Measurements from ENCODE around the gene LCLAT1. TPM values are rescaled to one million over a fixed set of nuclear protein-coding genes. Genes with fewer than 3 reads are reported as not detected.

The LCLAT1 gene
- polyA plus RNA-seq, 1 of the 3 experiments (the other 2 are of a cell fraction) = 6.9 TPM

GRCh38 chr2:30686669-30687068 is 239.6 kb downstream of the LCLAT1 start:
- POLR2A ChIA-PET = no interaction called here
- peaks cover 0 to 25% of the 10 kb centered on the region in 2 experiments; a peak in 1 of 4 replicates for H3K4me1 ChIP-seq (ENCODE audit: control insufficient read depth in 1 of 2, insufficient read depth in 2 of 2, low read depth in 1 of 2, low read length in 1 of 2)
- no peak overlapping the region; a peak in 1 of 4 replicates for H3K27ac ChIP-seq (ENCODE audit: low read depth in 2 of 2, low read length in 1 of 2)
- TF ChIP-seq MAX (IDR thresholded peaks at IDR 0.05; ENCODE audit: low read depth) (no peak), ELF1 (IDR thresholded peaks at IDR 0.05) (no peak), EZH2phosphoT487 (IDR thresholded peaks at IDR 0.05; ENCODE audit: borderline replicate concordance, low read depth) (no peak), USF2 (IDR thresholded peaks at IDR 0.05; ENCODE audit: borderline replicate concordance, low read depth, low read length) (no peak), FOSL2 (IDR thresholded peaks at IDR 0.05; ENCODE audit: borderline replicate concordance, low read depth) (no peak), RCOR1 (IDR thresholded peaks at IDR 0.05; ENCODE audit: low read length) (no peak), YY1 (IDR thresholded peaks at IDR 0.05; ENCODE audit: low read depth) (no peak), CHD2 (IDR thresholded peaks at IDR 0.05; ENCODE audit: low read length, partially characterized antibody) (no peak), TAF1 (IDR thresholded peaks at IDR 0.05; ENCODE audit: borderline replicate concordance, low read depth, low read length) (no peak), SIN3A (IDR thresholded peaks at IDR 0.05; ENCODE audit: borderline replicate concordance, low read depth, low read length) (no peak), NRF1 (IDR thresholded peaks at IDR 0.05; ENCODE audit: low read depth, low read length) (no peak), MEF2A (IDR thresholded peaks at IDR 0.05; ENCODE audit: borderline replicate concordance, low read depth) (no peak), USF1 (IDR thresholded peaks at IDR 0.05; ENCODE audit: borderline replicate concordance, low read depth) (no peak)
- no peaks in the 10 kb centered on the region for H3F3A ChIP-seq (replicated peaks; ENCODE audit: insufficient read depth)
- no peak for DNase-seq
- no peaks in the 10 kb centered on the region for H3K9me2 ChIP-seq
- CTCF ChIA-PET = interaction anchor here (0.6 to 14.3 kb wide), 17 partner anchors 9 to 522 kb away, joined by 3 to 212 read pairs (median 4); no protein-coding TSS in a partner anchor
- 67% methylated on average over 4 of the region's 4 CpGs for WGBS (ENCODE audit: low lambda C conversion rate)
- no peak overlapping the region for H3K4me3 ChIP-seq (ENCODE audit: low read depth in 2 of 2, low read length in 1 of 2)
- H3K27me3 ChIP-seq (ENCODE audit: insufficient read depth) = no peaks in the 10 kb centered on the region
- no peak overlapping the region for H2AFZ ChIP-seq (ENCODE audit: low read depth)
- H3K9ac ChIP-seq = no peak overlapping the region
- no peak overlapping the region for H3K4me2 ChIP-seq
- H3K36me3 ChIP-seq (replicated peaks in 1 of 2; ENCODE audit: control insufficient read depth in 1 of 2, insufficient read depth in 2 of 2, low read length in 1 of 2) = no peaks in the 10 kb centered on the region
- H3K9me3 ChIP-seq = no peaks in the 10 kb centered on the region
- H3K79me2 ChIP-seq (ENCODE audit: insufficient read depth) = no peaks in the 10 kb centered on the region
- H4K20me1 ChIP-seq (ENCODE audit: insufficient read depth) = no peaks in the 10 kb centered on the region

GRCh38 chr2:30688956-30689401 is 241.9 kb downstream of the LCLAT1 start:
- no peaks in the 10 kb centered on the region for H3K79me2 ChIP-seq (ENCODE audit: insufficient read depth)
- H3K4me2 ChIP-seq = no peak overlapping the region
- H3F3A ChIP-seq (replicated peaks; ENCODE audit: insufficient read depth) = no peaks in the 10 kb centered on the region
- 80% methylated on average over 4 of the region's 4 CpGs for WGBS (ENCODE audit: low lambda C conversion rate)
- H2AFZ ChIP-seq (ENCODE audit: low read depth) = no peak overlapping the region
- no peaks in the 10 kb centered on the region for H3K27me3 ChIP-seq (ENCODE audit: insufficient read depth)
- no peak overlapping the region for H3K4me3 ChIP-seq (ENCODE audit: low read depth in 2 of 2, low read length in 1 of 2)
- no peaks in the 10 kb centered on the region for H3K9me3 ChIP-seq
- POLR2A ChIA-PET = interaction anchor here (0.7 kb wide), 1 partner anchor 459 kb away, joined by 4 read pairs; no protein-coding TSS in a partner anchor
- H4K20me1 ChIP-seq (ENCODE audit: insufficient read depth) = no peaks in the 10 kb centered on the region
- no peak overlapping the region for H3K9ac ChIP-seq
- CTCF ChIA-PET = interaction anchor here (0.6 to 14.3 kb wide), 10 partner anchors 12 to 644 kb away, joined by 3 to 212 read pairs (median 3); no protein-coding TSS in a partner anchor
- peak overlapping the region in 1 of 2 experiments; percentile 48; a peak in 2 of 4 replicates for H3K27ac ChIP-seq (ENCODE audit: low read depth in 2 of 2, low read length in 1 of 2)
- H3K36me3 ChIP-seq (replicated peaks in 1 of 2; ENCODE audit: control insufficient read depth in 1 of 2, insufficient read depth in 2 of 2, low read length in 1 of 2) = no peaks in the 10 kb centered on the region
- peak; percentile 23; the same call in 1 of the 2 replicates for TF ChIP-seq RAD21 (IDR thresholded peaks at IDR 0.05; ENCODE audit: low read length)
- TF ChIP-seq RCOR1 (IDR thresholded peaks at IDR 0.05; ENCODE audit: low read length) = 0 out of 2 replicates have a peak, but pooled peaks have one; percentile 14
- TF ChIP-seq TCF12 (IDR thresholded peaks at IDR 0.05) = no peak
- TF ChIP-seq MXI1 (IDR thresholded peaks at IDR 0.05; ENCODE audit: low read depth, low read length) = 0 out of 2 replicates have a peak, but pooled peaks have one; percentile 23
- DNase-seq = peak; percentile 64
- peaks cover 0 to 25% of the 10 kb centered on the region in 2 experiments; a peak in 1 of 4 replicates for H3K4me1 ChIP-seq (ENCODE audit: control insufficient read depth in 1 of 2, insufficient read depth in 2 of 2, low read depth in 1 of 2, low read length in 1 of 2)
- no peaks in the 10 kb centered on the region for H3K9me2 ChIP-seq
